NCI-H82 treated with DMSO at 0.1 percent for 48 hours (cell line): ENCODE results near the gene COL5A2.

ENCODE experiments used
- DNase-seq: peaks from one replicate; lab custom pipeline; 2025; ENCODE audit not compliant: unreplicated experiment; lab: John Stamatoyannopoulos, UW

Gene COL5A2

GRCh38 chr2:189104934-189105333, 74.6 kb downstream of the COL5A2 start:
- DNase-seq: no peak

GRCh38 chr2:189102735-189103134, 76.8 kb downstream of the COL5A2 start:
- no peak for DNase-seq

- DNase-seq: no peak
These were observed 81.6 kb downstream of the COL5A2 start for GRCh38 chr2:189097934-189098333.

- DNase-seq: no peak
These were observed 82.7 kb downstream of the COL5A2 start for GRCh38 chr2:189096769-189097447.

GRCh38 chr2:189095101-189095500, 84.5 kb downstream of the COL5A2 start:
- peak; percentile 55 for DNase-seq

- no peak for DNase-seq
These were observed 86.6 kb downstream of the COL5A2 start for GRCh38 chr2:189092936-189093335.

GRCh38 chr2:189091253-189091652, 88.3 kb downstream of the COL5A2 start:
- no peak for DNase-seq

GRCh38 chr2:189088591-189089205, 90.9 kb downstream of the COL5A2 start:
- no peak for DNase-seq

- no peak for DNase-seq
These were observed 92.9 kb downstream of the COL5A2 start for GRCh38 chr2:189086710-189087109.

- no peak for DNase-seq
These were observed 93.3 kb downstream of the COL5A2 start for GRCh38 chr2:189086250-189086649.

- no peak for DNase-seq
These were observed 96.0 kb downstream of the COL5A2 start for GRCh38 chr2:189083606-189084005.

- no peak for DNase-seq
These were observed 96.5 kb downstream of the COL5A2 start for GRCh38 chr2:189083106-189083505.

- no peak for DNase-seq
These were observed 97.1 kb downstream of the COL5A2 start for GRCh38 chr2:189082376-189082975.

GRCh38 chr2:189076572-189076971, 103.0 kb downstream of the COL5A2 start:
- DNase-seq: no peak

GRCh38 chr2:189076120-189076519, 103.4 kb downstream of the COL5A2 start:
- no peak for DNase-seq

- no peak for DNase-seq
These were observed 105.1 kb downstream of the COL5A2 start for GRCh38 chr2:189074506-189074905.

- peak; percentile 72 for DNase-seq
These were observed 107.5 kb downstream of the COL5A2 start for GRCh38 chr2:189072036-189072435.

GRCh38 chr2:189069855-189070619, 109.5 kb downstream of the COL5A2 start:
- DNase-seq: no peak

- DNase-seq: no peak
These were observed 113.5 kb downstream of the COL5A2 start for GRCh38 chr2:189066037-189066436.

GRCh38 chr2:189060096-189060642, 119.4 kb downstream of the COL5A2 start:
- no peak for DNase-seq

- no peak for DNase-seq
These were observed 122.2 kb downstream of the COL5A2 start for GRCh38 chr2:189057316-189057715.
